Activated naive CD4-positive, alpha-beta T cell treated with Interleukin-2 at 50 U/mL for 16 hours (primary cell): Measurements from ENCODE around the gene PACRG.
A peak's percentile ranks its signal among the peaks of the same experiment; 100 is the strongest.

Experiments
- DNase-seq: peaks from one replicate; pipeline ENCODE4 v3.0.0-alpha.2; 2020

The PACRG gene

GRCh38 chr6:162710936-162711335 is 16.8 kb upstream of the PACRG start:
- no peak for DNase-seq

DNA sequence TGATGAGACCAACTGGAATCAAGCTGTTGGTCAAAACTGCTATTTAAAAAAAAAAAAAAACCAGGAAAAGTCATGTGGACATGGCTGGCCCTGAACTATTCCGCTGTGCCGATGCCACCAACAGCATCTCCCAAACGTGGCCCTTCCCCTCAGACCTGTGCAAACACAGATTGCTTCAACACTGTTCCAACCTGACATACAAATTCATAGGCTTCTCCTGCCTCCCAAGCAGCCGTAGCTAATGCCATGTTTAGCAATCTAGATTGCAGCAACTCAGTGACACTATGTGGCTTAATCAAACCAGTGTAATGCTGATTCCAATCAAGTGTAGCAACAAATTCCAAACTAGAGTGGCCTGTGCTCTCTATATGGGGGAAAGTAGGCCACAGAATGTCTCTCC is 16.4 kb upstream of the PACRG start:
- DNase-seq: no peak

GRCh38 chr6:162712694-162713093 is 15.1 kb upstream of the PACRG start:
- DNase-seq: no peak

DNA sequence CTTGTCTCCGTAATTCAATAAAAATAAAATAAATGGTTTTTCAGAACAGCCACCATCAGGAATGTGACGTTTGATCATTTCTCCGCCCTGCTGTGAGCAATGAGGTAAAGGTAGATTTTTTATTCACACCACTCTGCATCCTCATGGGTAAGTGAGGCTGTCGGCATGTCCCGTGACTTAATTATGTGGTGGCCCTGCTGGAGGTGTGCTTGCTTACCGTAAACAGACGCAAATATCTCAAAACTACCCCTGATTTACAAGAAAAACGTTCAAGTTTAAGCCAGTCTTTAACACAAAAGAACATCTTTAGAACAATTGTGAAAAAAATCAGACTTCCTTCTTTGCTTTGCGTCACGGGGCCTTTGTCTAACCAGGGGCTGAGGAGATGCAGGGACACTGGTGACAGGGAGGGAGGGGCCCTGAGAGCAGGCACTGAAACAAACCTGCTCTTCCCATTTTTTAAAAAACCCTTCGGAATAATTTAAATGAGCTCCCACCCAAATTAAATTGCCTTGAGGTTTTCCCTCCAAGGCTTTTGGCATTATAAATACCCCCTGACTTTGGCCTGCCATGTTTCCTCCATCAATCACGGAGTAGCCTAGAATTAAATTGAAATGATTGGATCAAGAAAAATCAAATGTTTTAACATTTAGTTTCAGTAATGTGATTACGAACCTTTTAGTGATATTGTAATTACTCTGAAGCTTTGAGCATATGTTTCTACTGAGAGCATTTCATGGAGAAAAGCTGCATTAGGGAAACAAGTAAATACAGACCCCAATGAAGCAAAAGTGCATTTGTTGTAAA is 13.6 kb upstream of the PACRG start:
- no peak for DNase-seq

- no peak for DNase-seq
Observed at GRCh38 chr6:162715601-162716000, 12.2 kb upstream of the PACRG start.

- no peak for DNase-seq
Observed at GRCh38 chr6:162719528-162719927, 8.2 kb upstream of the PACRG start.

GRCh38 chr6:162721404-162721687 is 6.4 kb upstream of the PACRG start:
- DNase-seq: no peak

DNA sequence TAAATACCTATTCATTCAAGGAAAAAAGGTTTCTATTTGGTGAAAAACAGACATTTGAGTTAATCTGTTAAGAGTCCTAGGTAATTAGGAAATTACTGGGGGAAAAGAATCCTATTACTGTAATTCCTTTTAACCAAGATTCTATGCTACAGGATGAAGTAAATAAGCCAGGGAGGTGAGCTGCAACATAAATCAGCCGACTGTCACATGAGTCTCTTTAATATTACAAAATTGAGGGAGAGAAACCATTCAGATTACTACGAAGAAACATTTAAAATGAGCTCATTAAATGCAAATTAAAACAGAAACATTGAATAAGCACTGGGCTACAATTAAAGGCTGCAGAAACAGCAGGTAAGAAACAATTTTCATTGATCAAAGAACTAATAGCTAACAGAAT is 5.5 kb upstream of the PACRG start:
- no peak for DNase-seq

GRCh38 chr6:162722633-162723032 is 5.1 kb upstream of the PACRG start:
- DNase-seq: no peak

GRCh38 chr6:162726947-162727321 is 840 bp upstream of the PACRG start:
- no peak for DNase-seq

DNA sequence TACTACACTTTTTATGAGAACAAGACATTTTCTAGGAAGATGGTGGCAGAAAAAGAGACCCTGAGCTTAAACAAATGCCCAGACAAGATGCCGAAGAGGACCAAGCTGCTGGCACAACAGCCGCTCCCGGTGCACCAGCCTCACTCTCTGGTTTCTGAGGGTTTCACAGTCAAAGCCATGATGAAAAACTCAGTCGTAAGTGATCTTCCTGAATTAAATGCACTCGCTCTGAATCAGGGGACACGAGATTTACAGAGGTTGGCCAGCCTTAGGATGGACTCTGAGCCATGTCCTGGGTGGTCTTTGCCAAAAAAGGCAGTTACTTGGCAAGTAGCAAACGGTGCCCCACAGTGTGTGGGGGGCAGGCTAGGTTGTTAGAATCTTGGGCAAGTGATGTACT is 423 bp downstream of the PACRG start:
- DNase-seq: no peak

DNA sequence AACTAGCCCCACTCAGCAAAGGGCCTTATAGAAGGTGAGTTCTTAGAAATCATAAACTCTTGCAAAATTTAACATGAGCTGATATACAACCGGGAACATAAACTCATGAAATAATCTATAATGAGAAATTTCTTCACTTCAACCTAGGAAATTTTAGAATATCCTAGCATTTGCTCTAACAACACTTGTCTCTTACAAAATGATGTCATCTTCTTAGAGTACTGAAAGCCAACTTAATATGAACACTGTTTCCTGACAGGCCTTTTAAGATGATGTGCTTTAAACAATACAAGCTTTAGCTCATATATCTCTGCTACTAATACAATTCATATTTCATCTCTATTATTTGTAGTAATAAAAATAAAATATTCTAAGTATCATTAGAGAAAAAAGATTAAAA is 932 bp downstream of the PACRG start:
- DNase-seq: no peak

GRCh38 chr6:162730502-162730901 is 2.7 kb downstream of the PACRG start:
- DNase-seq: no peak

DNA sequence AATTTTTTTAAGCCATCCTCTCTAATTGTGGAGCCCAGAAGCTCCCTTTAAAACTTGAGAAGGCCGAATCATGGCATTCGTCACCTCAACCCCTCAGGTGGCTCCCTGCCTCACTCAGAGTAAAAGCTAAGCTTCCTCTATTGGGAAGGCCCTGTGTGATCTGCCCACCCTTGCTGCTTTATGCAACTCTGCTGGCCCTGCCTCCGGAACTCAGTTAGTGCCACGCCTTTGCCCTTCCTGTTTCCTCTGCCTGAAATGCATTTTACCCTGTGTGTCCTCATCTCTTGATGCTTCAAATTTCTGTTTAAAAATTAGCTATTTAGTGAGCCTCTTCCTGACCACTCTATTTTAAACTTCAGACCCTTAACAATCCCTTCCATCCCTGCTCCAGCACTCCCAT is 5.7 kb downstream of the PACRG start:
- peak; percentile 7 for DNase-seq

GRCh38 chr6:162736961-162737360 is 9.2 kb downstream of the PACRG start:
- no peak for DNase-seq

DNA sequence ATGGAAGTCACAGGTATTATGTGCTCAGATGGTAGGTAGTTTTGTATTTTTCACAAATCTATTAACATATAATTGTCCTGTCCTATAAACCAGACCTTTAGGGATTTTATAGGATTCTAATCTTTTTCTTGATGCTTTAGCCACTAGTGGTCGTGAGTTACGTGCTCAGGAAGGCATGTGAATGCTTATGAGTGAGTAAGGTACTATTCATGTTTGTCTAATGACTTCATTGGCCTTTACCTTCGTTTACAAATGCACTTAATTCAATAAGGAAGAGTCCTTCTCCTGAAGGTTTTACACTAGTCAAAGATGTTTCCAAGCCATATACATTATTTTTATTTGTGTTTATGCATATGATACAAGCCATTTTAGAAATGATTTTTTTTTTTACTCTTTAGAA is 23.0 kb downstream of the PACRG start:
- DNase-seq: no peak

- DNase-seq: no peak
Observed at GRCh38 chr6:162751211-162751859, 23.6 kb downstream of the PACRG start.

DNA sequence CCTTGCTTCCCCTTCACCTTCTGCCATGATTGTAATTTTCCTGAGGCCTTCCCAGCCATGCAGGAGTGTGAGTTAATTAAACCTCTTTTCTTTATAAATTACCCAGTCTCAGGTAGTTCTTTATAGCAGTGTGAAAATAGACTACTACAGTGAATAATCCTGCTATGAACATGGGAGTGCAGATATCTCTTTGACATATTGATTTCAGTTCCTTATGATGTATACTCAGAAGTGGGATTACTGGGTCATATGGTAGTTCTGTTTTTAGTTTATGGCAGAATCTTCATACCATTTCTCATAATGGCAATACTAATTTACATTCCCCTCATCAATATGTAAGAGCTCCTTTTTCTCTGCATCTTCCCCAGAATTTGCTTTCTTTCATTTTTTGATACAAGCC is 26.0 kb downstream of the PACRG start:
- DNase-seq: no peak

DNA sequence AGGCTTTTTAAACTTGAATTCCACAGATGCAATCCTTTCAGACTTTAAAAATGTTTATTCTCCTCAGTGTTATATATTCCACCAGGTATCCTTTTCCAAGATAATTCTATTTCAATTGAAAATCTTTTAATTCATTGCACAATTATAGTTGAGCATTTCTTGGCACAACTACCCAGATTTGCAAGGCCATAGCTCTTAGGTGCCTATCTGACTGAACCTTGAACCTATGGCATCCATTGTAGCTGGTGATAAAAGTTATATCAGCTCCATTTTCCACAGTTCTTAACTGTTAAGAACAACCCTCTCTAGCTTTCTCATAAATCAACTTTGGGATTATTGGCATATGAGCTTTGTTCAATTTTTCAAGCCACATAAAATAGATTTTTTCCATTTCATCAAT is 42.4 kb downstream of the PACRG start:
- no peak for DNase-seq

GRCh38 chr6:162770955-162771354 is 43.2 kb downstream of the PACRG start:
- no peak for DNase-seq

DNA sequence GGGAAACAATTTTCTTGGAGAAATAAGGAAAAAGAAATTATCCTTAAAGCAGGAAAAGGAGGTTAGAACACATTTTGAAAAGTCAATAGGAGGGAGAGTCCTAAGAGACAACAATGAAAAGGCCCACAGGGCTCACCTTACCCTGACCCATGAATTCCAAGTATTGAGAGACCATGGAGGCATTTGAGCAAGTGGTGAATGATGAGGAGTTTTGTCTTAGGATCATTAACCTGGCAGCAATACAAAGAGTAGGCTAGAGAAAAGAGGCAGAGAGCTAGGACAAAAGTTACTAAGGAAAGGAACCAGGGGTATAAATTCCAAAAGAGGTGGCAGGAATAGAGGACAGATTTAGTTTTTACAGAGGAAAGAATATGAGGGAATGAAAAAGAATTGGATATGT is 44.7 kb downstream of the PACRG start:
- no peak for DNase-seq

- DNase-seq: no peak
Observed at GRCh38 chr6:162773996-162774395, 46.2 kb downstream of the PACRG start.

GRCh38 chr6:162777091-162777490 is 49.3 kb downstream of the PACRG start:
- no peak for DNase-seq

- no peak for DNase-seq
Observed at GRCh38 chr6:162778603-162779002, 50.8 kb downstream of the PACRG start.

- no peak for DNase-seq
Observed at GRCh38 chr6:162785632-162786242, 58.0 kb downstream of the PACRG start.
